Thymus (tissue), 11 donors: ENCODE results near the gene ASTN2. TPM values are rescaled to one million over a fixed set of nuclear protein-coding genes. Genes with fewer than 3 reads are reported as not detected.

Experiments
- DNase-seq, 9 donors: peaks; one replicate each; pipeline ENCODE4 v3.0.0-alpha.2; 2013; ENCODE audit warnings: low spot score in 9 of 9, low read depth in 6 of 9, missing footprints in 1 of 9
- H3K27ac ChIP-seq, 2 donors: one replicate each; pipeline ENCODE4 v1.5.1; 2013; ENCODE audit warnings: control low read depth in 1 of 2, low read depth in 1 of 2, low read length in 1 of 2, mild to moderate bottlenecking in 1 of 2, moderate library complexity in 1 of 2
- H3K27me3 ChIP-seq, 2 donors: one replicate each; pipeline ENCODE4 v1.5.1; 2013; ENCODE audit warnings: low read length in 1 of 2; ENCODE audit not compliant: control insufficient read depth in 2 of 2, insufficient read depth in 1 of 2
- H3K36me3 ChIP-seq, 2 donors: one replicate each; pipeline ENCODE4 v1.5.1; 2013; ENCODE audit warnings: low read length in 1 of 2, mild to moderate bottlenecking in 1 of 2, moderate library complexity in 1 of 2; ENCODE audit not compliant: control insufficient read depth in 2 of 2, insufficient read depth in 2 of 2
- H3K4me1 ChIP-seq, 2 donors: one replicate each; pipeline ENCODE4 v1.5.1; 2013; ENCODE audit warnings: low read length in 2 of 2; ENCODE audit not compliant: control insufficient read depth in 2 of 2, insufficient read depth in 2 of 2
- H3K4me3 ChIP-seq, 2 donors: one replicate each; pipeline ENCODE4 v1.5.1; 2013; ENCODE audit warnings: low read length in 2 of 2, control low read depth in 1 of 2, mild to moderate bottlenecking in 1 of 2
- H3K9me3 ChIP-seq, 2 donors: one replicate each; pipeline ENCODE4 v1.5.1; 2013; ENCODE audit warnings: low read length in 1 of 2, mild to moderate bottlenecking in 1 of 2; ENCODE audit not compliant: control insufficient read depth in 2 of 2, insufficient read depth in 1 of 2
- WGBS: extraction: QIAGEN DNeasy Blood & Tissue Kit; methylation state at CpG from one replicate; pipeline ENCODE4 v1.1.7; 2013; 5-methylcytosine and 5-hydroxymethylcytosine counted together
- polyA plus RNA-seq: library from polyadenylated mRNA; stranded (reverse); fragments of 200-250 nt; gene quantifications from one replicate; pipeline ENCODE4 v1.2.3, GENCODE V29; 2013
- total RNA-seq: library from RNA; stranded (reverse); fragments of 120-200 nt; gene quantifications from one replicate; pipeline ENCODE4 v1.2.4, GENCODE V29; 2013
- donor health status: healthy.

ASTN2 gene
- total and polyA plus RNA-seq, 2 donors: 5.8 to 5.9 TPM

- 83% methylated on average over 2 of the region's 2 CpGs for WGBS
- H3K4me1 ChIP-seq: no peaks in the 10 kb centered on the region
- H3K27ac ChIP-seq: no peak overlapping the region
- no peak for DNase-seq
- H3K27me3 ChIP-seq: no peaks in the 10 kb centered on the region
- H3K9me3 ChIP-seq: no peaks in the 10 kb centered on the region
- H3K36me3 ChIP-seq: no peaks in the 10 kb centered on the region
- no peak overlapping the region for H3K4me3 ChIP-seq
These were observed 665.1 kb downstream of the ASTN2 start for GRCh38 chr9:116749772-116750171.

DNA sequence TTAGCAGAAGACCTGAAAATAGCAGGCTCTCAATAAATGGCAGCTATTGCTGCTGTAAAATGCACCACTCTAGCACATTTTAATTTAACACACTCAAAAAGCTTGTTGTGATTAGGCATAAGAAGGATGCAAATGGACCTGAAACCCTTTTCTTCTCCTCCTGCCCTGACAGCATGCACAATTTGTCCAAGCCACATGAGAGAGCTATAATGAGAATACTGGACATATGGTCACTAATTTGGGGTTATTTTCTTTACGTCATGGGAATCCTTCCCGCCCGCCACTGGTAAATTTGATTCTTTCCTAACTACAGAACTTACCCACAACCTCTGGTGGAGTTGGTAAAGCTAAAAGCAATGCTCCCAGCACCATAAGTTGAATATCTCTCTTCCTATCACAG is 665.7 kb downstream of the ASTN2 start:
- H3K27ac ChIP-seq: no peak overlapping the region
- 97% methylated on average over 3 of the region's 3 CpGs for WGBS
- H3K9me3 ChIP-seq: no peaks in the 10 kb centered on the region
- DNase-seq: no peak
- no peak overlapping the region for H3K4me3 ChIP-seq
- H3K4me1 ChIP-seq: no peaks in the 10 kb centered on the region
- no peaks in the 10 kb centered on the region for H3K27me3 ChIP-seq
- H3K36me3 ChIP-seq: no peaks in the 10 kb centered on the region

- DNase-seq: no peak
- no peaks in the 10 kb centered on the region for H3K9me3 ChIP-seq
- no peaks in the 10 kb centered on the region for H3K36me3 ChIP-seq
- no peaks in the 10 kb centered on the region for H3K27me3 ChIP-seq
- H3K4me1 ChIP-seq: no peaks in the 10 kb centered on the region
- no peak overlapping the region for H3K27ac ChIP-seq
- no peak overlapping the region for H3K4me3 ChIP-seq
- WGBS: 84% methylated on average over 2 of the region's 2 CpGs
These were observed 673.1 kb downstream of the ASTN2 start for GRCh38 chr9:116741742-116742141.

DNA sequence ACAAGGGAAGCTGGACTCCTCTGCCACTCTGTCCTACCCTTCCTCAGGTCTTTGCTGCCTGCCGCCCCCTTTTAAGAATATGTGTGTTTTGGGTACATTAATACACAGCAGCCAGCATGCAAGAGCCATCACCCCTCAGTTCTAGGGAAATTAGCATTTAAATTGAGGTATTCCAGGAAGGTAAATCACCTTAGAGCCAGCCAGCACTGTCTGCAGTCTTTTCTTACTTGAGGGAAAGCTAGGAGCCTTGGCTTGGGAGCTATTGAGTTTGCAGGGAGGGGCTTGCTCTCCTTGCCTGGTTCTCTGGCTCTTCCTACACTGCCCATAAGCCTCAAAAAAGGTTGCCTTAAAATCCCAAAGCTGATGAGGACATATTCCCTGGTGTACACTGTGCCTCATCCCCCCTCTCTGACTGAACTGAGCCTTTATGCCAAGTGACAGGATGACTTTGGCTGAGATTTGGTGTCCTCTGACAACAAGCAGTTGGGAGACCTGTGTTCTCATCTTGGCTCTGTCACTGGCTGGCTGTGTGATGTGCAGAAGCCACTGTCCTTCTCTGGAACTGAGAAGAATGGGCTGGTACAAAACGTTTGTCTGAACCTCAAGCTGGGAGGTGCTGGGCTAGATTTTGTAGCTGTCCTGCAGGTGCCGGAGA is 673.6 kb downstream of the ASTN2 start:
- no peak overlapping the region for H3K4me3 ChIP-seq
- 78% methylated on average over 3 of the region's 3 CpGs for WGBS
- no peaks in the 10 kb centered on the region for H3K27me3 ChIP-seq
- no peaks in the 10 kb centered on the region for H3K36me3 ChIP-seq
- no peaks in the 10 kb centered on the region for H3K4me1 ChIP-seq
- no peak overlapping the region for H3K27ac ChIP-seq
- DNase-seq: no peak
- H3K9me3 ChIP-seq: no peaks in the 10 kb centered on the region

DNA sequence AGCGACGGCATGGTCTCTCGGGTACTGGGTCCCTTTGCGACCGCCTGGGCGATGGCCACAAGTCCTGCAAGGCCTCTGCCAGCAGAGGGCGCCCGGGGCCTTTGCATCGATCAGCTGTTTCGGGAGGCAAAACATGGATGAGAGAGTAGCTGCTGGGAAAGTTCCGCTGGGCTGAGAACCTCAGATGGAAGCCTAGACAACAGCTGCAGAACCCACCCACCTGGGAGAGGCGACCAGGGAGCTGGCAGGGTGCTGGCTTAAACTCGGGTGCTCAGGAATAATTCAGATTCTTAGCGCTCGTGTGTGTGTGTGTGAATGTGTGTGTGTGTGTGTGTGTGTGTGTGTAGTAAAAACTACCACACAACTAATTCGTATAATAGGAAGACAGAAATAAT is 677.7 kb downstream of the ASTN2 start:
- peak in 8 of 9 donors; percentile 7 to 55 (median 18) for DNase-seq
- Histone ChIP-seq H3K4me3 (no peak overlapping the region), H3K4me1 (no peaks in the 10 kb centered on the region), H3K9me3 (no peaks in the 10 kb centered on the region), H3K27ac (no peak overlapping the region), H3K36me3 (no peaks in the 10 kb centered on the region), H3K27me3 (no peaks in the 10 kb centered on the region)
- WGBS: 22% methylated on average over 16 of the region's 16 CpGs

GRCh38 chr9:116736399-116737151 is 678.3 kb downstream of the ASTN2 start:
- H3K4me3 ChIP-seq: no peak overlapping the region
- H3K4me1 ChIP-seq: no peaks in the 10 kb centered on the region
- no peaks in the 10 kb centered on the region for H3K36me3 ChIP-seq
- DNase-seq: no peak
- H3K27ac ChIP-seq: no peak overlapping the region
- no peaks in the 10 kb centered on the region for H3K9me3 ChIP-seq
- H3K27me3 ChIP-seq: no peaks in the 10 kb centered on the region
- WGBS: 63% methylated on average over 8 of the region's 8 CpGs

- H3K9me3 ChIP-seq: no peaks in the 10 kb centered on the region
- H3K4me3 ChIP-seq: no peak overlapping the region
- H3K27ac ChIP-seq: no peak overlapping the region
- 87% methylated on average over 9 of the region's 9 CpGs for WGBS
- DNase-seq: no peak
- H3K36me3 ChIP-seq: no peaks in the 10 kb centered on the region
- H3K4me1 ChIP-seq: no peaks in the 10 kb centered on the region
- no peaks in the 10 kb centered on the region for H3K27me3 ChIP-seq
These were observed 681.7 kb downstream of the ASTN2 start for GRCh38 chr9:116733010-116733641.

DNA sequence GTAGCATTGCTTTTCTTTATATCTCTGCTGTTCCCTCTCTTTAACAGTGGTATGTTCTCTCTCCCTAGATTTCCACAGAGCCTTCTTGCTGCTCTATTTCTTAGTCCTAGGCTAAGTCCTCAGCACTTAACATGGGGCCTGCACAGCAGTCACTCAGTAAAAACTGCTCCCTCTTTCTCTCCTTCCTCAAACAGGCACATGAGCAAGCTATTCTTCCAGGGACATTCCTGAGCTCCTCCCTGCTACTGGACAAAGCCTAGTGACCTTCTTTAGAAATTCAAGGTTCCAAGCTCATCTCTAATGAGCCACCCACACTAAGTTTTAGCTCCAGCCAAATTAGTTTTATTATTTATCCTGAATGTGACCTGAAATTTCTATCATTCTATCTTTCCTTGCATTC is 688.3 kb downstream of the ASTN2 start:
- Histone ChIP-seq H3K4me3 (no peak overlapping the region), H3K36me3 (no peaks in the 10 kb centered on the region), H3K4me1 (no peaks in the 10 kb centered on the region), H3K27me3 (no peaks in the 10 kb centered on the region), H3K27ac (no peak overlapping the region), H3K9me3 (no peaks in the 10 kb centered on the region)
- DNase-seq: no peak

GRCh38 chr9:116724123-116724522 is 690.7 kb downstream of the ASTN2 start:
- Histone ChIP-seq H3K27ac (no peak overlapping the region), H3K9me3 (no peaks in the 10 kb centered on the region), H3K36me3 (no peaks in the 10 kb centered on the region), H3K4me3 (no peak overlapping the region), H3K4me1 (no peaks in the 10 kb centered on the region), H3K27me3 (no peaks in the 10 kb centered on the region)
- WGBS: 35% methylated on average over 3 of the region's 3 CpGs
- DNase-seq: no peak
